Measurements from ENCODE around the gene WT1.

DNA sequence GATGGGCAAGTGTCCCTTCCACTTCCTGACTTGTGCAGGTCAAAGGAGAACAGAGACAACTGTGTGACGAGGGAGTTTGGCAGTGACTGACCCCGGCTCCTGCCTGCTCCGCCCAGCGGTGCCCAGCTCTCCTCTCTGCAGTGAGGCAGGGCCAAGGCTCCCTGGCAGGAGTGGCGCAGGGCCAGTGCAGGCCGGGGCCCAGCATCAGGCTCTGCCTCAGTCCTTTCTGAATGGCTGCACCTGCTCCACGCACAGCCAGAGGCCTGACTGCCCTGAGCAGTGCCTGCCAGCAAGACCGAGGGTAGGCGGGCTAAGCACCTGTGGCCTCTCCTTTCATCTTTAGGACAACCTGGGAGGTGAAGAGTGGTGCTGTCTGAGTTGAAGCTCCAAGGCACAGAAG, 54.2 kb downstream of the WT1 start:
- TF ChIP-seq TAF1 (IDR thresholded peaks at IDR 0.05; ENCODE audit: low read depth) (no peak), NFIC (IDR thresholded peaks at IDR 0.05) (no peak), YY1 (IDR thresholded peaks at IDR 0.05; ENCODE audit: low read depth) (no peak), RAD21 (IDR thresholded peaks at IDR 0.05; ENCODE audit: low read depth) (no peak), CEBPB (IDR thresholded peaks at IDR 0.05) (no peak), EP300 (IDR thresholded peaks at IDR 0.05; ENCODE audit: borderline replicate concordance) (no peak)
- TF ChIP-seq, protein P1, sequence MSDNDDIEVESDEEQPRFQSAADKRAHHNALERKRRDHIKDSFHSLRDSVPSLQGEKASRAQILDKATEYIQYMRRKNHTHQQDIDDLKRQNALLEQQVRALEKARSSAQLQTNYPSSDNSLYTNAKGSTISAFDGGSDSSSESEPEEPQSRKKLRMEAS (IDR thresholded peaks at IDR 0.05) = no peak
- TF ChIP-seq, protein P2, sequence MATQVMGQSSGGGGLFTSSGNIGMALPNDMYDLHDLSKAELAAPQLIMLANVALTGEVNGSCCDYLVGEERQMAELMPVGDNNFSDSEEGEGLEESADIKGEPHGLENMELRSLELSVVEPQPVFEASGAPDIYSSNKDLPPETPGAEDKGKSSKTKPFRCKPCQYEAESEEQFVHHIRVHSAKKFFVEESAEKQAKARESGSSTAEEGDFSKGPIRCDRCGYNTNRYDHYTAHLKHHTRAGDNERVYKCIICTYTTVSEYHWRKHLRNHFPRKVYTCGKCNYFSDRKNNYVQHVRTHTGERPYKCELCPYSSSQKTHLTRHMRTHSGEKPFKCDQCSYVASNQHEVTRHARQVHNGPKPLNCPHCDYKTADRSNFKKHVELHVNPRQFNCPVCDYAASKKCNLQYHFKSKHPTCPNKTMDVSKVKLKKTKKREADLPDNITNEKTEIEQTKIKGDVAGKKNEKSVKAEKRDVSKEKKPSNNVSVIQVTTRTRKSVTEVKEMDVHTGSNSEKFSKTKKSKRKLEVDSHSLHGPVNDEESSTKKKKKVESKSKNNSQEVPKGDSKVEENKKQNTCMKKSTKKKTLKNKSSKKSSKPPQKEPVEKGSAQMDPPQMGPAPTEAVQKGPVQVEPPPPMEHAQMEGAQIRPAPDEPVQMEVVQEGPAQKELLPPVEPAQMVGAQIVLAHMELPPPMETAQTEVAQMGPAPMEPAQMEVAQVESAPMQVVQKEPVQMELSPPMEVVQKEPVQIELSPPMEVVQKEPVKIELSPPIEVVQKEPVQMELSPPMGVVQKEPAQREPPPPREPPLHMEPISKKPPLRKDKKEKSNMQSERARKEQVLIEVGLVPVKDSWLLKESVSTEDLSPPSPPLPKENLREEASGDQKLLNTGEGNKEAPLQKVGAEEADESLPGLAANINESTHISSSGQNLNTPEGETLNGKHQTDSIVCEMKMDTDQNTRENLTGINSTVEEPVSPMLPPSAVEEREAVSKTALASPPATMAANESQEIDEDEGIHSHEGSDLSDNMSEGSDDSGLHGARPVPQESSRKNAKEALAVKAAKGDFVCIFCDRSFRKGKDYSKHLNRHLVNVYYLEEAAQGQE (IDR thresholded peaks at IDR 0.05; ENCODE audit: low read depth) = no peak
